Left renal cortex interstitium (tissue), 4 donors: ENCODE measurements around the gene MUL1. TPM values are rescaled to one million over a fixed set of nuclear protein-coding genes. Genes with fewer than 3 reads are reported as not detected.
"Not testable (repeated sequence)": the region's sequence is repeated elsewhere in the genome, so short reads cannot be mapped to it uniquely, and the experiment has no call there.

Source experiments
- DNase-seq, 4 donors: peaks; one replicate each; pipeline ENCODE4 v3.0.0-alpha.2; 2013; ENCODE audit warnings: low read depth in 4 of 4, low spot score in 2 of 4, missing footprints in 1 of 4
- polyA plus RNA-seq, 4 donors: library from polyadenylated mRNA; unstranded; fragments of 120-200 nt; gene quantifications; one replicate each; pipeline ENCODE4 v1.2.1, GENCODE V29; 2013; ENCODE audit not compliant: insufficient read length in 4 of 4

The MUL1 gene
- polyA plus RNA-seq, 4 donors = 32.3 to 44.0 (median 36.4) TPM

GRCh38 chr1:20519609-20520262 lies 11.8 kb upstream of the MUL1 start:
- DNase-seq = not testable (repeated sequence)

- DNase-seq = no peak
Measured at GRCh38 chr1:20511518-20512428, 3.8 kb upstream of the MUL1 start.

- DNase-seq = no peak
Measured at GRCh38 chr1:20508411-20508771, 440 bp upstream of the MUL1 start.

- no peak for DNase-seq
Measured at GRCh38 chr1:20507248-20507563, 745 bp downstream of the MUL1 start.

GRCh38 chr1:20505488-20505887 lies 2.5 kb downstream of the MUL1 start:
- DNase-seq = no peak

GRCh38 chr1:20500716-20501115 lies 7.2 kb downstream of the MUL1 start:
- no peak for DNase-seq

- no peak for DNase-seq
Measured at GRCh38 chr1:20499718-20500117, 8.2 kb downstream of the MUL1 start.

- DNase-seq = no peak
Measured at GRCh38 chr1:20499105-20499504, 8.8 kb downstream of the MUL1 start.

GRCh38 chr1:20498116-20498515 lies 9.8 kb downstream of the MUL1 start:
- no peak for DNase-seq

- DNase-seq = no peak
Measured at GRCh38 chr1:20497506-20497905, 10.4 kb downstream of the MUL1 start.

GRCh38 chr1:20496725-20497383 lies 11.1 kb downstream of the MUL1 start:
- not testable (repeated sequence) for DNase-seq

- no peak for DNase-seq
Measured at GRCh38 chr1:20496241-20496661, 11.7 kb downstream of the MUL1 start.

- no peak for DNase-seq
Measured at GRCh38 chr1:20495661-20496060, 12.3 kb downstream of the MUL1 start.

- no peak for DNase-seq
Measured at GRCh38 chr1:20494609-20495311, 13.2 kb downstream of the MUL1 start.

GRCh38 chr1:20493839-20494608 lies 13.9 kb downstream of the MUL1 start:
- DNase-seq = peak in 1 of 4 donors; percentile 87

GRCh38 chr1:20493309-20493708 lies 14.6 kb downstream of the MUL1 start:
- DNase-seq = no peak

GRCh38 chr1:20492751-20493150 lies 15.2 kb downstream of the MUL1 start:
- DNase-seq = no peak

GRCh38 chr1:20491866-20492265 lies 16.1 kb downstream of the MUL1 start:
- DNase-seq = no peak

- no peak for DNase-seq
Measured at GRCh38 chr1:20491178-20491577, 16.8 kb downstream of the MUL1 start.

- DNase-seq = no peak
Measured at GRCh38 chr1:20487236-20487590, 20.7 kb downstream of the MUL1 start.
